Measurements from ENCODE around the gene SYMPK.

Gene SYMPK

GRCh38 chr19:45879971-45880370 lies 17.0 kb upstream of the SYMPK start:
- DNase-seq (ENCODE audit: low read depth in 1 of 2, low spot score in 1 of 2): no peak
- peaks cover 26% of the 10 kb centered on the region for H3K27me3 ChIP-seq (ENCODE audit: insufficient read depth, poor library complexity, severe bottlenecking)
- no peak overlapping the region for H3K27ac ChIP-seq (replicated peaks)
- H3K4me3 ChIP-seq (replicated peaks; ENCODE audit: insufficient read depth, low read length): no peak overlapping the region
- TF ChIP-seq, protein P1, sequence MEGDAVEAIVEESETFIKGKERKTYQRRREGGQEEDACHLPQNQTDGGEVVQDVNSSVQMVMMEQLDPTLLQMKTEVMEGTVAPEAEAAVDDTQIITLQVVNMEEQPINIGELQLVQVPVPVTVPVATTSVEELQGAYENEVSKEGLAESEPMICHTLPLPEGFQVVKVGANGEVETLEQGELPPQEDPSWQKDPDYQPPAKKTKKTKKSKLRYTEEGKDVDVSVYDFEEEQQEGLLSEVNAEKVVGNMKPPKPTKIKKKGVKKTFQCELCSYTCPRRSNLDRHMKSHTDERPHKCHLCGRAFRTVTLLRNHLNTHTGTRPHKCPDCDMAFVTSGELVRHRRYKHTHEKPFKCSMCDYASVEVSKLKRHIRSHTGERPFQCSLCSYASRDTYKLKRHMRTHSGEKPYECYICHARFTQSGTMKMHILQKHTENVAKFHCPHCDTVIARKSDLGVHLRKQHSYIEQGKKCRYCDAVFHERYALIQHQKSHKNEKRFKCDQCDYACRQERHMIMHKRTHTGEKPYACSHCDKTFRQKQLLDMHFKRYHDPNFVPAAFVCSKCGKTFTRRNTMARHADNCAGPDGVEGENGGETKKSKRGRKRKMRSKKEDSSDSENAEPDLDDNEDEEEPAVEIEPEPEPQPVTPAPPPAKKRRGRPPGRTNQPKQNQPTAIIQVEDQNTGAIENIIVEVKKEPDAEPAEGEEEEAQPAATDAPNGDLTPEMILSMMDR (IDR thresholded peaks at IDR 0.05; ENCODE audit: insufficient read depth, low read length): no peak
- no peak for TF ChIP-seq GABPA (IDR thresholded peaks at IDR 0.05; ENCODE audit: low read depth)
- TF ChIP-seq REST (IDR thresholded peaks at IDR 0.05; ENCODE audit: insufficient replicate concordance, low read depth): no peak
- TF ChIP-seq SPI1 (IDR thresholded peaks at IDR 0.05; ENCODE audit: borderline replicate concordance, low read depth): no peak
- no peak for TF ChIP-seq POLR2AphosphoS5 (IDR thresholded peaks at IDR 0.05; ENCODE audit: low read depth)

GRCh38 chr19:45879055-45879454 lies 16.1 kb upstream of the SYMPK start:
- DNase-seq (ENCODE audit: low read depth in 1 of 2, low spot score in 1 of 2): no peak
- H3K27ac ChIP-seq (replicated peaks): no peak overlapping the region
- no peak overlapping the region for H3K4me3 ChIP-seq (replicated peaks; ENCODE audit: insufficient read depth, low read length)
- TF ChIP-seq POLR2AphosphoS5 (IDR thresholded peaks at IDR 0.05; ENCODE audit: low read depth): no peak
- no peak for TF ChIP-seq REST (IDR thresholded peaks at IDR 0.05; ENCODE audit: insufficient replicate concordance, low read depth)
- TF ChIP-seq SPI1 (IDR thresholded peaks at IDR 0.05; ENCODE audit: borderline replicate concordance, low read depth): no peak
- TF ChIP-seq GABPA (IDR thresholded peaks at IDR 0.05; ENCODE audit: low read depth): no peak
- TF ChIP-seq, protein P1 (IDR thresholded peaks at IDR 0.05; ENCODE audit: insufficient read depth, low read length): no peak
- peaks cover 26% of the 10 kb centered on the region for H3K27me3 ChIP-seq (ENCODE audit: insufficient read depth, poor library complexity, severe bottlenecking)

- Histone ChIP-seq H3K4me3 (replicated peaks; ENCODE audit: insufficient read depth, low read length) (no peak overlapping the region), H3K27me3 (ENCODE audit: insufficient read depth, poor library complexity, severe bottlenecking) (peaks cover 28% of the 10 kb centered on the region), H3K27ac (replicated peaks) (no peak overlapping the region)
- TF ChIP-seq REST (IDR thresholded peaks at IDR 0.05; ENCODE audit: insufficient replicate concordance, low read depth) (no peak), POLR2AphosphoS5 (IDR thresholded peaks at IDR 0.05; ENCODE audit: low read depth) (no peak), SPI1 (IDR thresholded peaks at IDR 0.05; ENCODE audit: borderline replicate concordance, low read depth) (no peak), GABPA (IDR thresholded peaks at IDR 0.05; ENCODE audit: low read depth) (no peak)
- TF ChIP-seq, protein P1 (IDR thresholded peaks at IDR 0.05; ENCODE audit: insufficient read depth, low read length): no peak
- no peak for DNase-seq (ENCODE audit: low read depth in 1 of 2, low spot score in 1 of 2)
These were observed 15.3 kb upstream of the SYMPK start for GRCh38 chr19:45878043-45878794.

Measured in HL-60 (cell line).